Coronary artery (tissue), 2 donors: Measurements from ENCODE around the gene KLK15.

Experiments
- DNase-seq: peaks from one replicate; pipeline ENCODE4 v3.0.0-alpha.2; 2017; ENCODE audit warnings: low spot score
- H3K27ac ChIP-seq, 2 donors: fragments of 200-600 bp; sonication (generic); one replicate each; pipeline ENCODE4 v1.5.1; 2016 to 2019
- H3K4me3 ChIP-seq: fragments of 200-600 bp; sonication (generic); 2 replicates; pipeline ENCODE4 v1.5.1; 2016; ENCODE audit warnings: mild to moderate bottlenecking, moderate library complexity
- CTCF ChIP-seq: fragments of 200-600 bp; sonication (generic); IDR thresholded peaks from one replicate; pipeline ENCODE4 v1.5.1; 2019; ENCODE audit warnings: antibody characterized with exemption

KLK15 gene

GRCh38 chr19:50796634-50797428 lies 36.5 kb downstream of the KLK15 start:
- no peak for DNase-seq
- no peak overlapping the region for H3K27ac ChIP-seq
- no peak for TF ChIP-seq CTCF
- no peak overlapping the region for H3K4me3 ChIP-seq

- no peak for DNase-seq
- Histone ChIP-seq H3K4me3 (no peak overlapping the region), H3K27ac (no peak overlapping the region)
- TF ChIP-seq CTCF: no peak
These were observed 37.2 kb downstream of the KLK15 start for GRCh38 chr19:50796128-50796633.

GRCh38 chr19:50795664-50796073 lies 37.7 kb downstream of the KLK15 start:
- H3K27ac ChIP-seq: no peak overlapping the region
- no peak overlapping the region for H3K4me3 ChIP-seq
- no peak for DNase-seq
- TF ChIP-seq CTCF: no peak

- DNase-seq: no peak
These were observed 38.3 kb downstream of the KLK15 start for GRCh38 chr19:50794876-50795663.

GRCh38 chr19:50794074-50794875 lies 39.1 kb downstream of the KLK15 start:
- Histone ChIP-seq H3K27ac (no peak overlapping the region), H3K4me3 (no peak overlapping the region)
- no peak for DNase-seq
- no peak for TF ChIP-seq CTCF

More at GRCh38 chr19:50794876-50795663, 38.3 kb downstream of the KLK15 start:
- TF ChIP-seq CTCF: no peak
- H3K4me3 ChIP-seq: no peak overlapping the region
- H3K27ac ChIP-seq: no peak overlapping the region

- DNase-seq: no peak
- no peak overlapping the region for H3K4me3 ChIP-seq
- no peak for TF ChIP-seq CTCF
- H3K27ac ChIP-seq: no peak overlapping the region
These were observed 39.8 kb downstream of the KLK15 start for GRCh38 chr19:50793558-50794065.
